K562 (cell line): ENCODE measurements around the gene CBX1. TPM values are rescaled to one million over a fixed set of nuclear protein-coding genes. Genes with fewer than 3 reads are reported as not detected.

Experiments
- CCNT2 ChIP-seq: IDR thresholded peaks from 2 replicates; pipeline ENCODE4 v1.6.1; 2011; ENCODE audit warnings: borderline replicate concordance, low read depth, mild to moderate bottlenecking, moderate library complexity, mixed read lengths, low read length; ENCODE audit not compliant: insufficient read length; ENCODE audit errors: extremely low read depth
- CXXC5 ChIP-seq: fragments of 250-450 bp; sonication (Bioruptor Pico); IDR thresholded peaks from 2 replicates; pipeline ENCODE4 v1.8.0; 2022; ENCODE audit warnings: inconsistent platforms, mild to moderate bottlenecking, moderate library complexity
- ESRRB ChIP-seq: fragments of 250-450 bp; sonication (Bioruptor Pico); IDR thresholded peaks from 2 replicates; pipeline ENCODE4 v1.5.0; 2020; ENCODE audit warnings: mild to moderate bottlenecking, moderate library complexity, borderline replicate concordance
- KLF10 ChIP-seq: fragments of 250-450 bp; sonication (Bioruptor Pico); IDR thresholded peaks from 2 replicates; pipeline ENCODE4 v1.6.1; 2021; ENCODE audit warnings: matching md5 sums
- MED1 ChIP-seq: sonication (generic); formaldehyde crosslinking; IDR thresholded peaks from 2 replicates; pipeline ENCODE4 v1.8.1; 2023; ENCODE audit warnings: missing genetic modification reagents, borderline replicate concordance
- NR2C1 ChIP-seq, 2 experiments: fragments of 450-650 bp; IDR thresholded peaks; 2 replicates each; pipeline ENCODE4 v1.6.1; 2017; ENCODE audit warnings: mild to moderate bottlenecking in 2 of 2, antibody characterized with exemption in 1 of 2, inconsistent platforms in 1 of 2, missing compliant biosample characterization in 1 of 2, missing genetic modification characterization in 1 of 2
- PATZ1 ChIP-seq: fragments of 250-450 bp; sonication (Bioruptor Pico); IDR thresholded peaks from 2 replicates; pipeline ENCODE4 v1.5.0; 2020; ENCODE audit warnings: mild to moderate bottlenecking, borderline replicate concordance
- PRDM10 ChIP-seq: fragments of 450-650 bp; IDR thresholded peaks from 2 replicates; pipeline ENCODE4 v1.6.1; 2018; ENCODE audit not compliant: partially characterized antibody
- RBM25 ChIP-seq: fragments of 200-400 bp; formaldehyde crosslinking; IDR thresholded peaks from 2 replicates; pipeline ENCODE4 v1.6.1; 2018; ENCODE audit warnings: low read length, low read depth, moderate library complexity; ENCODE audit not compliant: severe bottlenecking
- SIRT6 ChIP-seq: IDR thresholded peaks from one replicate; pipeline ENCODE4 v1.6.1; 2012; ENCODE audit warnings: low read depth, mild to moderate bottlenecking, control low read depth, inconsistent platforms, low read length, moderate library complexity
- SUPT5H ChIP-seq: fragments of 450-650 bp; IDR thresholded peaks from 2 replicates; pipeline ENCODE4 v1.6.1; 2016
- YY1 ChIP-seq, 3 experiments: IDR thresholded peaks; 2 replicates each; pipeline ENCODE4 v1.6.1; 2011; ENCODE audit warnings: low read length in 2 of 3, mild to moderate bottlenecking in 2 of 3, moderate library complexity in 2 of 3, borderline replicate concordance in 1 of 3, control low read depth in 1 of 3, low read depth in 1 of 3; ENCODE audit not compliant: insufficient read depth in 3 of 3, insufficient replicate concordance in 2 of 3, control insufficient read depth in 1 of 3, insufficient read length in 1 of 3; ENCODE audit errors: extremely low read depth in 1 of 3
- ZBTB7A ChIP-seq: IDR thresholded peaks from 2 replicates; pipeline ENCODE4 v1.6.1; 2011; ENCODE audit warnings: low read depth, mild to moderate bottlenecking, low read length, moderate library complexity, borderline replicate concordance; ENCODE audit not compliant: control insufficient read depth
- ZBTB8A ChIP-seq: fragments of 450-650 bp; IDR thresholded peaks from 2 replicates; pipeline ENCODE4 v1.6.1; 2018; ENCODE audit warnings: mild to moderate bottlenecking, moderate library complexity; ENCODE audit not compliant: partially characterized antibody
- ZC3H4 ChIP-seq: sonication (generic); formaldehyde crosslinking; IDR thresholded peaks from 2 replicates; pipeline ENCODE4 v1.9.0; 2021; ENCODE audit warnings: missing genetic modification reagents, borderline replicate concordance
- ZNF277 ChIP-seq: fragments of 250-450 bp; sonication (Bioruptor Pico); IDR thresholded peaks from 2 replicates; pipeline ENCODE4 v1.8.0; 2022; ENCODE audit warnings: inconsistent platforms, mild to moderate bottlenecking, moderate library complexity, borderline replicate concordance
- ZNF311 ChIP-seq: fragments of 250-450 bp; sonication (Bioruptor Pico); IDR thresholded peaks from 2 replicates; pipeline ENCODE4 v1.4.0; 2020; ENCODE audit warnings: mild to moderate bottlenecking, moderate library complexity
- polyA plus RNA-seq, 8 experiments: library from polyadenylated mRNA; depleted of rRNA in 4 of 8; stranded (reverse) in 5 of 8; unstranded in 3 of 8; fragments of >200 nt; fragmentation: Nextera tagmentation in 2 of 8; fragmentation: Illumina TruSeq in 1 of 8; extraction: Ambion mirVana in 2 of 8; extraction: Trizol in 1 of 8; gene quantifications; 2 replicates each; pipeline versions ENCODE4 v1.2.1 to v1.2.3, GENCODE V29; 2011 to 2014; ENCODE audit warnings: inconsistent platforms in 1 of 8, missing spikeins in 1 of 8
- total RNA-seq, 7 experiments: library from RNA; depleted of rRNA in 6 of 7; stranded (reverse); fragments of >200 nt in 6 of 7; fragmentation: Illumina TruSeq in 2 of 7; extraction: Trizol in 2 of 7; gene quantifications; 2 replicates each; pipeline versions ENCODE4 v1.2.1 to v1.2.3, GENCODE V29; 2011 to 2021; ENCODE audit warnings: low replicate concordance in 1 of 7

CBX1 gene
- total and polyA plus RNA-seq, 9 of the 15 experiments (the other 6 are each of a cell fraction or from before 2014, with no cell fraction given) = 10.6 to 95.7 (median 52.7) TPM

GRCh38 chr17:48025040-48025903 is 76.0 kb downstream of the CBX1 start (continued):
- TF ChIP-seq PRDM10 = no peak
- no peak for TF ChIP-seq ZNF277 (CRISPR knock-in tag)
- TF ChIP-seq RBM25 = no peak
- peak; percentile 62 for TF ChIP-seq CCNT2
- no peak for TF ChIP-seq SUPT5H
- TF ChIP-seq YY1 (IDR thresholded peaks at IDR 0.05; ENCODE audit: borderline replicate concordance in 1 of 3, control insufficient read depth in 1 of 3, extremely low read depth in 1 of 3, insufficient read depth in 3 of 3, insufficient read length in 1 of 3, insufficient replicate concordance in 2 of 3, low read depth in 1 of 3, low read length in 2 of 3) = peak in 1 of 3 experiments; percentile 51
- no peak for TF ChIP-seq ZNF311
- TF ChIP-seq KLF10 (CRISPR knock-in tag) = no peak
- no peak for TF ChIP-seq MED1 (CRISPR knock-in tag)
- TF ChIP-seq SIRT6 = no peak
- no peak for TF ChIP-seq ESRRB
- no peak for TF ChIP-seq NR2C1 (IDR thresholded peaks at IDR 0.05)
- no peak for TF ChIP-seq NR2C1 (tag; IDR thresholded peaks at IDR 0.05)
- TF ChIP-seq CXXC5 (CRISPR knock-in tag) = peak; percentile 78
- no peak for TF ChIP-seq ZC3H4 (CRISPR knock-in tag)
- TF ChIP-seq ZBTB7A = peak; percentile 15; the same call in 1 of the 2 replicates
- no peak for TF ChIP-seq ZBTB8A
- no peak for TF ChIP-seq PATZ1 (CRISPR knock-in tag)
